HL-60 (cell line): Measurements from ENCODE around the gene CALML3.

ENCODE experiments used
- DNase-seq, 2 experiments: peaks; one replicate each; pipeline ENCODE4 v3.0.0-alpha.2; 2010 to 2020; ENCODE audit warnings: low read depth in 1 of 2, low spot score in 1 of 2
- H3K27ac ChIP-seq: fragments of 250-450 bp; sonication (Bioruptor Pico); replicated peaks from 2 replicates; pipeline ENCODE4 v1.5.1; 2020; ENCODE audit warnings: mild to moderate bottlenecking, moderate library complexity
- H3K27me3 ChIP-seq: fragments of 250-450 bp; sonication (Bioruptor Pico); 2 replicates; pipeline ENCODE4 v1.5.1; 2021; ENCODE audit warnings: mild to moderate bottlenecking, moderate library complexity; ENCODE audit not compliant: insufficient read depth, poor library complexity, severe bottlenecking
- H3K4me3 ChIP-seq: replicated peaks from 2 replicates; pipeline ENCODE4 v1.5.1; 2011; ENCODE audit warnings: mild to moderate bottlenecking, control low read depth, low read length; ENCODE audit not compliant: insufficient read depth
- CTCF ChIP-seq: IDR thresholded peaks from one replicate; pipeline ENCODE4 v1.5.1; 2011; ENCODE audit warnings: low read length, control low read depth, inconsistent platforms; ENCODE audit not compliant: insufficient read depth
- GABPA ChIP-seq: IDR thresholded peaks from 2 replicates; pipeline ENCODE4 v1.6.1; 2012; ENCODE audit warnings: low read depth
- POLR2AphosphoS5 ChIP-seq: IDR thresholded peaks from 2 replicates; pipeline ENCODE4 v1.6.1; 2012; ENCODE audit warnings: low read depth
- REST ChIP-seq: IDR thresholded peaks from 2 replicates; pipeline ENCODE4 v1.6.1; 2012; ENCODE audit warnings: low read depth; ENCODE audit not compliant: insufficient replicate concordance
- SPI1 ChIP-seq: IDR thresholded peaks from 2 replicates; pipeline ENCODE4 v1.6.1; 2012; ENCODE audit warnings: low read depth, mild to moderate bottlenecking, borderline replicate concordance

The CALML3 gene

GRCh38 chr10:5499493-5500140 lies 25.1 kb upstream of the CALML3 start, which contains the start of gene CALML5:
Gene CALML5, minus strand, starts transcription at chr10:5499570. Its CDS starts 132 bp downstream, at chr10:5499438.
- Histone ChIP-seq H3K4me3 (no peak within 1 kb of the TSS), H3K27me3 (no peaks in the 10 kb centered on the region), H3K27ac (no peak within 1 kb of the TSS)
- TF ChIP-seq SPI1 = no peak
- TF ChIP-seq REST = no peak
- no peak for TF ChIP-seq POLR2AphosphoS5
- DNase-seq = no peak

GRCh38 chr10:5500162-5500670 lies 24.5 kb upstream of the CALML3 start:
- Histone ChIP-seq H3K27ac (no peak overlapping the region), H3K27me3 (no peaks in the 10 kb centered on the region), H3K4me3 (no peak overlapping the region)
- TF ChIP-seq REST = no peak
- TF ChIP-seq SPI1 = no peak
- no peak for TF ChIP-seq POLR2AphosphoS5
- TF ChIP-seq CTCF = no peak
- no peak for TF ChIP-seq GABPA
- no peak for DNase-seq

GRCh38 chr10:5500910-5501309 lies 23.9 kb upstream of the CALML3 start:
- no peak for DNase-seq
- H3K27me3 ChIP-seq = no peaks in the 10 kb centered on the region
- TF ChIP-seq CTCF (no peak), POLR2AphosphoS5 (no peak), REST (no peak), SPI1 (no peak), GABPA (no peak)
- no peak overlapping the region for H3K27ac ChIP-seq
- H3K4me3 ChIP-seq = no peak overlapping the region
